Measurements from ENCODE around the gene KPRP. TPM values are rescaled to one million over a fixed set of nuclear protein-coding genes. Genes with fewer than 3 reads are reported as not detected.

The KPRP gene
- total RNA-seq, 4 donors from 2014 or later: not detected

DNA sequence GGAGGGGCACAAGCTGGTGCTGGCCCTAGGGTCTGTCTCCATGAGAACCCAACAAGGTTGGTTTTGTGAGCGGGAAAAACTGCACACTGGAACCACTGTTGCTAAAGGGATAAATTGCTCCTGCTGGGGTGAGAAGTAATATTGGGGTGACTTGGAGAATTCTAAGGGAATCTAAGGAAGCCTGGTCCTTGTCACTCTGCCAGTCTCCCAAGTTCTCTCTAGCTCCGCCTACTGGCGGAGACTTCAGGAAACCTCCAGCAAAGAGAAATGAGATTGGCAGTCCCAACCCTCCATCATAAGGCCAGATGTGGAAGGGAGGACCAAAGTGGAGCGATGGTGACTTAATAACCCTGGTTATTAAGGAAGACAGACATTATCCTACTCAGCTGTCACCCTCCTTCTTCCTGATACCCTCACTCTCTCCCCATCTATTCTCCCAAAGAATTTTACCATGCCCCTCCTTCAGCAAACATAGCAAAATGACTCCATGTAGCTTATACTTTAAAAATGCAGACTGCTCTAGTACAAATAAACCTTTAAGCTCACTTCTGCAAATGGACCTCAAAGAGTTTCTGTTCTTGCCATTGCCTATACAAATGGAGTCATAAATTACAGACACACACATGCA is 19.8 kb downstream of the KPRP start:
- Histone ChIP-seq H3K9me3 (no peaks in the 10 kb centered on the region), H3K27ac (replicated peaks in 1 of 4) (no peak overlapping the region), H3K36me3 (no peaks in the 10 kb centered on the region), H3K4me1 (no peaks in the 10 kb centered on the region), H3K4me3 (no peak overlapping the region), H3K27me3 (peaks cover 0 to 4% (median 0%) of the 10 kb centered on the region in 4 donors)
- no peak for DNase-seq (ENCODE audit: extremely low spot score)
- intact Hi-C loops (cut with DNase I): no loop called here
- TF ChIP-seq, protein P1, sequence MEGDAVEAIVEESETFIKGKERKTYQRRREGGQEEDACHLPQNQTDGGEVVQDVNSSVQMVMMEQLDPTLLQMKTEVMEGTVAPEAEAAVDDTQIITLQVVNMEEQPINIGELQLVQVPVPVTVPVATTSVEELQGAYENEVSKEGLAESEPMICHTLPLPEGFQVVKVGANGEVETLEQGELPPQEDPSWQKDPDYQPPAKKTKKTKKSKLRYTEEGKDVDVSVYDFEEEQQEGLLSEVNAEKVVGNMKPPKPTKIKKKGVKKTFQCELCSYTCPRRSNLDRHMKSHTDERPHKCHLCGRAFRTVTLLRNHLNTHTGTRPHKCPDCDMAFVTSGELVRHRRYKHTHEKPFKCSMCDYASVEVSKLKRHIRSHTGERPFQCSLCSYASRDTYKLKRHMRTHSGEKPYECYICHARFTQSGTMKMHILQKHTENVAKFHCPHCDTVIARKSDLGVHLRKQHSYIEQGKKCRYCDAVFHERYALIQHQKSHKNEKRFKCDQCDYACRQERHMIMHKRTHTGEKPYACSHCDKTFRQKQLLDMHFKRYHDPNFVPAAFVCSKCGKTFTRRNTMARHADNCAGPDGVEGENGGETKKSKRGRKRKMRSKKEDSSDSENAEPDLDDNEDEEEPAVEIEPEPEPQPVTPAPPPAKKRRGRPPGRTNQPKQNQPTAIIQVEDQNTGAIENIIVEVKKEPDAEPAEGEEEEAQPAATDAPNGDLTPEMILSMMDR (IDR thresholded peaks at IDR 0.05): no peak
- no peak for TF ChIP-seq POLR2A (IDR thresholded peaks at IDR 0.05; ENCODE audit: low read depth)
- no peak for TF ChIP-seq POLR2AphosphoS5 (IDR thresholded peaks at IDR 0.05)
- no peak for TF ChIP-seq EP300 (IDR thresholded peaks at IDR 0.05)
- 67% methylated on average over 4 of the region's 4 CpGs for WGBS

DNA sequence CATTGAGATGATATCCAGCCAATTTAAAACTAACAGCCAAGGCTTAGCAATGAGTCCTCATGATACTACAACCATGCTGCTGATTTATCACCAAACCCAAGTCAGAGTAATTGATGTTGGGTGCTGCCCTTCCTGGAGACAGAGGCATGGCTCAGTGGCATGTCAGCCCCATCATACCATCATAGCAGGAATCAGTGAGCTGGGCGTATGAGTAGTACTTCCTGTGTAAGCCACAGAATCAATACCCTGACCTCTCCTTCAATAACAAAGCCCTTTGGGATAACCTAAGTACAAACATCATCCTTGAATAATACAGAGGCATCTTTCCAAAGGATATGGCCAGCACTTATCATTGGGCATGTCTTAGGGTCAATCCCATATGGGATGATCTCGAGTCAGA is 25.3 kb downstream of the KPRP start:
- intact Hi-C loops (cut with DNase I): no loop called here
- DNase-seq (ENCODE audit: extremely low spot score): no peak
- Histone ChIP-seq H3K27me3 (no peaks in the 10 kb centered on the region), H3K4me1 (no peaks in the 10 kb centered on the region), H3K27ac (replicated peaks in 1 of 4) (no peak overlapping the region), H3K4me3 (no peak overlapping the region), H3K36me3 (no peaks in the 10 kb centered on the region), H3K9me3 (no peaks in the 10 kb centered on the region)
- no peak for TF ChIP-seq POLR2AphosphoS5 (IDR thresholded peaks at IDR 0.05)
- TF ChIP-seq, protein P1 (IDR thresholded peaks at IDR 0.05): no peak
- TF ChIP-seq POLR2A (IDR thresholded peaks at IDR 0.05; ENCODE audit: low read depth): no peak
- TF ChIP-seq EP300 (IDR thresholded peaks at IDR 0.05): no peak
- WGBS: 70% methylated on average over 1 of the region's 2 CpGs

DNA sequence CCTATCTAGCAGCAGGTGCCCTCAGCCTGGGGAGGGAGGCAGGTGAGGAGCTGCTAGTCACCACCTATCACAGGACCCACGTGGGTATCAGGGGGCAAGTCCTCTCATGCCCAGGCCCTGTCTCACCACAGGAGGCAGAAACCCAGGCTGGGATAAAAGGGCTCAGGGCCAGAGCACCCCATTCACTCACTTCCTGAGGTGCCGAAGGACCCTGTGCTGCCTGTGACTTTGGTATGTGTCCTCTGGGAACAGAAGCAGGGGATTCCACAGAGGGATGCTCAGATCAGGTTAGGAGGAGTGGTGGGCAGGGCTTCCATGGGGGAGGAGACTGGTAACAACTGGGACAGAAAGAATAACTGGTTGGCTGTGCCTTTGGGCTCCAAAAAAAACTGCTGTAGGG is 28.3 kb downstream of the KPRP start, which contains the start of gene LCE1E:
Gene LCE1E, plus strand, starts transcription at position 181 of the 400 bp plus-strand sequence. CDS start 1,043 bp downstream, outside the sequence.
- no peak for TF ChIP-seq POLR2A (IDR thresholded peaks at IDR 0.05; ENCODE audit: low read depth)
- no peak for TF ChIP-seq POLR2AphosphoS5 (IDR thresholded peaks at IDR 0.05)
- TF ChIP-seq, protein P1 (IDR thresholded peaks at IDR 0.05): no peak
- no peak for TF ChIP-seq EP300 (IDR thresholded peaks at IDR 0.05)
- no peaks in the 10 kb centered on the region for H3K36me3 ChIP-seq
- 69% methylated on average over 2 of the region's 2 CpGs for WGBS
- no peaks in the 10 kb centered on the region for H3K4me1 ChIP-seq
- no peak within 1 kb of the TSS for H3K4me3 ChIP-seq
- no peak within 1 kb of the TSS for H3K27ac ChIP-seq (replicated peaks in 1 of 4)
- no peaks in the 10 kb centered on the region for H3K27me3 ChIP-seq
- H3K9me3 ChIP-seq: no peaks in the 10 kb centered on the region
- no peak for DNase-seq (ENCODE audit: extremely low spot score)
- intact Hi-C loops (cut with DNase I): no loop called here

DNA sequence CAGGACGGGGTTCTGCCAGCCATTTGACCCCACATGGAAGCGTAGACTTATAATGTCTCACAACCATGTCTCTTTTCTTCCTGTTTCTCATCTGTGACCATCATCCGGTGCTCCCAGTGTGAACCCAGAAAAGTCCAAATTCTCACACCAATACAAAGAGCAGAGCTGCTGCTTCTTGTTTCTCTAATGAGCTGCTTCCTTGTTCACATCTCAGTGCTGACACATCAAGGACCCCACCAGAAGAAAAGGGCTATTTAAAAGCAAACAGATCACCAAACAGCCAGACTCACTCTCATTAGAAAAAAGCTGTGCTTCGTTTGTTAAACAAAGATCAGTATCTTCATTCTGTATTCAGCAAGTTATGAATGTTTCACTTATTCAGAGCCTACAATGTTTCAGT is 37.9 kb downstream of the KPRP start:
- no peak overlapping the region for H3K4me3 ChIP-seq
- intact Hi-C loops (cut with DNase I): no loop called here
- TF ChIP-seq POLR2AphosphoS5 (IDR thresholded peaks at IDR 0.05): no peak
- no peak for TF ChIP-seq POLR2A (IDR thresholded peaks at IDR 0.05; ENCODE audit: low read depth)
- no peak for TF ChIP-seq EP300 (IDR thresholded peaks at IDR 0.05)
- TF ChIP-seq, protein P1 (IDR thresholded peaks at IDR 0.05): no peak
- H3K9me3 ChIP-seq: no peaks in the 10 kb centered on the region
- H3K4me1 ChIP-seq: no peaks in the 10 kb centered on the region
- DNase-seq (ENCODE audit: extremely low spot score): peak; percentile 19
- WGBS: 71% methylated on average over 4 of the region's 4 CpGs
- H3K27me3 ChIP-seq: no peaks in the 10 kb centered on the region
- no peaks in the 10 kb centered on the region for H3K36me3 ChIP-seq
- no peak overlapping the region for H3K27ac ChIP-seq (replicated peaks in 1 of 4)

DNA sequence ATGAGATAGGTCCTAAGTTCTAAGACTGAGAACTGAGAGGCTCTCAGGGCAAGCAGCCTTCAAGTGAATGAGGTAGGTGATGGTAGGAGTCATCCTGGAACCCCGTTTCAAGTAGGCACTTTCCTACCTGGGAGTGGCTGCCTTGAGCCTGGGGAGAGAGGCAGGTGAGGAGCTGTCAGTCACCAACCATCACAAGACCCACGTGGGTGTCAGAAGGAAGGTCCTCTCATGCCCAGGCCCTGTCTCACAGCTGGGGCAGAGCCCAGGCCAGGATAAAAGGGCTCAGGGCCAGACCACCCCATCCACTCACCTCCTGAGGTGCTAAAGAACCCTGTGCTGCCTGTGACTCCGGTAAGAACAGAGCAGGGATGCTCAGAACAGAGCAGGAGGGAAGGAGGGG is 38.6 kb downstream of the KPRP start, which contains the start of gene LCE1D:
Gene LCE1D, plus strand, starts transcription at position 301 of the 400 bp plus-strand sequence. CDS start 1,074 bp downstream, outside the sequence.
- no peak within 1 kb of the TSS for H3K27ac ChIP-seq (replicated peaks in 1 of 4)
- intact Hi-C loops (cut with DNase I): no loop called here
- TF ChIP-seq POLR2A (IDR thresholded peaks at IDR 0.05; ENCODE audit: low read depth) (no peak), POLR2AphosphoS5 (IDR thresholded peaks at IDR 0.05) (no peak), EP300 (IDR thresholded peaks at IDR 0.05) (no peak)
- TF ChIP-seq, protein P1 (IDR thresholded peaks at IDR 0.05): no peak
- H3K4me3 ChIP-seq: no peak within 1 kb of the TSS
- 63% methylated on average over 3 of the region's 3 CpGs for WGBS
- no peaks in the 10 kb centered on the region for H3K4me1 ChIP-seq
- no peaks in the 10 kb centered on the region for H3K27me3 ChIP-seq
- no peaks in the 10 kb centered on the region for H3K9me3 ChIP-seq
- no peaks in the 10 kb centered on the region for H3K36me3 ChIP-seq
- DNase-seq (ENCODE audit: extremely low spot score): peak; percentile 64

All from esophagus muscularis mucosa (tissue), 4 donors.